Measurements from ENCODE around the gene MALAT1. TPM values are rescaled to one million over a fixed set of nuclear protein-coding genes. Genes with fewer than 3 reads are reported as not detected.

The MALAT1 gene
- total and polyA plus RNA-seq, 2 of the 13 experiments (the other 11 are each of a cell fraction or from before 2014, with no cell fraction given), result 143 to 1,237 TPM

- TF ChIP-seq AFF4 (CRISPR knock-in tag; IDR thresholded peaks at IDR 0.05) (no peak), ZNF883 (CRISPR knock-in tag; IDR thresholded peaks at IDR 0.05; ENCODE audit: not compliant biosample characterization) (no peak), ZBTB10 (CRISPR knock-in tag; IDR thresholded peaks at IDR 0.05; ENCODE audit: borderline replicate concordance) (no peak), ZNF383 (CRISPR knock-in tag; IDR thresholded peaks at IDR 0.05; ENCODE audit: borderline replicate concordance) (no peak), ZFP91 (CRISPR knock-in tag; IDR thresholded peaks at IDR 0.05; ENCODE audit: borderline replicate concordance) (peak; percentile 45; the same call in 1 of the 2 replicates), TEAD3 (CRISPR knock-in tag; optimal IDR thresholded peaks at IDR 0.05; ENCODE audit: borderline replicate concordance) (peak; percentile 5), THRA (CRISPR knock-in tag; IDR thresholded peaks at IDR 0.05; ENCODE audit: borderline replicate concordance) (no peak), PCBP1 (IDR thresholded peaks at IDR 0.05; ENCODE audit: borderline replicate concordance, low read depth, low read length) (no peak), SNAPC5 (CRISPR knock-in tag; IDR thresholded peaks at IDR 0.05; ENCODE audit: borderline replicate concordance) (no peak), CEBPB (IDR thresholded peaks at IDR 0.05; ENCODE audit: borderline replicate concordance, low read depth, low read length) (no peak), ZNF282 (IDR thresholded peaks at IDR 0.05; ENCODE audit: partially characterized antibody) (no peak), ATF2 (CRISPR knock-in tag; IDR thresholded peaks at IDR 0.05) (peak; percentile 57; the same call in 1 of the 2 replicates), ETV6 (CRISPR knock-in tag; conservative IDR thresholded peaks at IDR 0.05) (no peak), PHF20 (CRISPR knock-in tag; IDR thresholded peaks at IDR 0.05) (no peak), ZNF737 (CRISPR knock-in tag; IDR thresholded peaks at IDR 0.05; ENCODE audit: borderline replicate concordance) (no peak), WIZ (CRISPR knock-in tag; IDR thresholded peaks at IDR 0.05) (0 out of 2 replicates have a peak, but pooled peaks have one; percentile 52), GTF2F1 (IDR thresholded peaks at IDR 0.05; ENCODE audit: low read length) (no peak)
Measured at GRCh38 chr11:65454696-65455456, 44.0 kb upstream of the MALAT1 start (continued).

Measured in HepG2 (cell line).